ENCODE measurements around the gene FAM120B. TPM values are rescaled to one million over a fixed set of nuclear protein-coding genes. Genes with fewer than 3 reads are reported as not detected.

Gene FAM120B
- polyA plus RNA-seq, 1 experiment, result 8.8 TPM

DNA sequence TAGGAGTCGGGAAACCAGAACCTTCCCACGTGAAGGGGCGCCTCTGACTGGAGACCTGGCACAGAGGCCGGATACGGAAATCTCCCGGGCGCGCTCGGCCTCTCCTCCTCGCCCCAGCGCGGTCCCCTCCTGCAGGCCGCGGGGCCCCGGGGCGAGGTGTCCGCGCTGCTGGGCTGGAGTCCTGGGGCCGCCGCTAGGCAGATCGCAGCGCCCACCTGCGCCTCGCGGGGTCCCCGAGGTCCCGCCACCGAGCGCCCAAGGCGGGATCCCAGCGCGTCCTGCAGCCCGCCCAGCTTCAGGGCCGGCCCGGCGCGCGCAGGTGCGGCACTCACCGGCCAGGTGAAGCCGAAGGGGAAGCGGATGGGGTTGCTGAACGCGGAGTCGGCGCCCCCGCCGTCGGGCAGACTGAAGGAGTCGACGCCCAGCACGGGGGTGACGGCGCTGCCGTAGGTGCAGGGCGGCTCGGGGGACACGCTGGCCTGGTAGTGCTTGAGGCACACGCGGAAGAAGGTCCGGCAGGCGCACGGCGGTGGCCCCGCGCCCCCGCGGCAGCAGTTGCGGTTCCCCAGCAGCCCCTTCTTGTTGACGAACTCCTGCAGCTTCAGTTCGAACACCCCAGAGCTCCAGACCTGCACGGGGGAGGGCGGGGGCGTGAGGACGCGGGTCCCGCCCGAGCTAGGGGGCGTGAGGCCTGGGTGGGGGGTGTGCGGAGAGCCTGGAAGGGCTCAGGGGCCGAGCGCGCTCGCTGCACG is 17.2 kb upstream of the FAM120B start:
- TF ChIP-seq, protein P1, sequence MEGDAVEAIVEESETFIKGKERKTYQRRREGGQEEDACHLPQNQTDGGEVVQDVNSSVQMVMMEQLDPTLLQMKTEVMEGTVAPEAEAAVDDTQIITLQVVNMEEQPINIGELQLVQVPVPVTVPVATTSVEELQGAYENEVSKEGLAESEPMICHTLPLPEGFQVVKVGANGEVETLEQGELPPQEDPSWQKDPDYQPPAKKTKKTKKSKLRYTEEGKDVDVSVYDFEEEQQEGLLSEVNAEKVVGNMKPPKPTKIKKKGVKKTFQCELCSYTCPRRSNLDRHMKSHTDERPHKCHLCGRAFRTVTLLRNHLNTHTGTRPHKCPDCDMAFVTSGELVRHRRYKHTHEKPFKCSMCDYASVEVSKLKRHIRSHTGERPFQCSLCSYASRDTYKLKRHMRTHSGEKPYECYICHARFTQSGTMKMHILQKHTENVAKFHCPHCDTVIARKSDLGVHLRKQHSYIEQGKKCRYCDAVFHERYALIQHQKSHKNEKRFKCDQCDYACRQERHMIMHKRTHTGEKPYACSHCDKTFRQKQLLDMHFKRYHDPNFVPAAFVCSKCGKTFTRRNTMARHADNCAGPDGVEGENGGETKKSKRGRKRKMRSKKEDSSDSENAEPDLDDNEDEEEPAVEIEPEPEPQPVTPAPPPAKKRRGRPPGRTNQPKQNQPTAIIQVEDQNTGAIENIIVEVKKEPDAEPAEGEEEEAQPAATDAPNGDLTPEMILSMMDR (IDR thresholded peaks at IDR 0.05; ENCODE audit: insufficient read depth, low read depth, low read length), result no peak
- Histone ChIP-seq H3K36me3 (ENCODE audit: control insufficient read depth, insufficient read depth, low read length) (no peaks in the 10 kb centered on the region), H3K4me3 (ENCODE audit: low read depth, low read length) (peak overlapping the region; percentile 50), H3K27me3 (ENCODE audit: control insufficient read depth, insufficient read depth, low read length) (peaks cover 25% of the 10 kb centered on the region)
- ChIA-PET CTCF (interaction anchor here (1.7 kb wide), 1 partner anchor 19 kb away, joined by 4 read pairs; no protein-coding TSS in a partner anchor), POLR2A (no interaction called here)
- no peak for DNase-seq (ENCODE audit: low read depth)

DNA sequence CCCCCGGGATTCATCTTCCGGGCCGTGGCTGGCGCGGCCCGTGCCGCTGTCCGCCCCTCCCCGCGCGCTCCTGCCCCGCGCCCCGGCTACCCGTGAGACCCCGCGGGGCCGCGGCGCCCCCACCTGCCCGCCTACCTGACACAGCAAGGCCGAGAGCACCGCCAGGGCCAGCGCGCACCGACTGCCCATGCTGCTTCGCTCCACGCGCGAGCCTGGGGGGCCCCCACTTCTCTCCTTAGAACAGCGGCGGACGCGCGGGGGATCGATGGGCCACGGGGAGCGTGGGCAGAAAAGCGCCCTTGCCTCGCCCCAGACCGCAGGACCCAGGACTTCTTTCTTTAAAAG is 16.6 kb upstream of the FAM120B start:
- peak overlapping the region; percentile 50 for H3K4me3 ChIP-seq (ENCODE audit: low read depth, low read length)
- no peaks in the 10 kb centered on the region for H3K36me3 ChIP-seq (ENCODE audit: control insufficient read depth, insufficient read depth, low read length)
- TF ChIP-seq, protein P1 (IDR thresholded peaks at IDR 0.05; ENCODE audit: insufficient read depth, low read depth, low read length), result no peak
- DNase-seq (ENCODE audit: low read depth), result no peak
- peaks cover 27% of the 10 kb centered on the region for H3K27me3 ChIP-seq (ENCODE audit: control insufficient read depth, insufficient read depth, low read length)
- CTCF ChIA-PET, result interaction anchor here (1.7 kb wide), 1 partner anchor 19 kb away, joined by 4 read pairs; no protein-coding TSS in a partner anchor
- POLR2A ChIA-PET, result no interaction called here

DNA sequence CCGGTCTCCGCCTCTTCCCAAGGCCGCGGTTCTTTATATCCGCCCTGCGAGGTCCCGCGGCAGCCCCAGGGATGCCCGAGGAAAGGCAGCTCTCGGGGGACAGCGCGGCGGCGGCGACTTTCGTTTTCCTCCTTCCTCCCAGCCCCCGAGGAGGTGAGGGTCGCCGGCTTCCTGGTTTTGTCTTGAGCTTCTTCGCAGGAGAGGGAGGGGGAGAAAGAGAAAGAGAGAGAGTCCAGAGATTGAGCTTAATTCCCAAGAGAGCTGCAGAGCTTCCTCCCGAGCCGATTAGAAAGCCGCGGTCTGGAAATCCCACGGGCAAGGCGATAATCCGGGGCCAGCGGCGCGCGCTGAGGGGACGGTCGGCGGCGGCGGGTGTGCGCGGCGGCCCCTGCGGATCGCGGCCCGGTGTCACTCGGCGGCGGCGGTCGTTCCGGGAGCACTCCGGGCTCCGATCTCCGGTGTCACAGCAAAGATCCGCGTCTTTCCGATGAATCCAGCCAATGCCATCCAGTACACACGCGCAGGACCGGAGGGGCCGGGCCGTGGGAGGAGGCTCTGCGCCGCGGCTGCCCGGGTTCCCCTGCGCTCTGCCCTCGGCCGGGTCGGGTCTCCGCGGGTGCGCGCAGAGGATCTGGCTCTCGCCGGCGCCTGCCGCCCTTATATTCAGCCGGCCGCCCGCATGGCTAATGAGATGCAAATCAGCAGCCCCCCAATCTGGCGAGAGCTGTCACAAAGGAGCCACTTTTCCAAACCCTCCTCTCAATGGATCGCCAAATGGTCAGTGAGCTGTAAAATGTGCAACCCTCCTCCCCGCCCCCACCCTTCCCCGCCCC is 16.0 kb upstream of the FAM120B start, which contains the start of gene DLL1:
Gene DLL1 (minus strand): TSS at position 783 of the 833 bp plus-strand sequence. CDS start 939 bp downstream, outside the sequence.
- TF ChIP-seq, protein P1 (IDR thresholded peaks at IDR 0.05; ENCODE audit: insufficient read depth, low read depth, low read length), result no peak
- ChIA-PET POLR2A (no interaction called here), CTCF (interaction anchor here (1.7 kb wide), 1 partner anchor 18 kb away, joined by 4 read pairs; no protein-coding TSS in a partner anchor)
- H3K27me3 ChIP-seq (ENCODE audit: control insufficient read depth, insufficient read depth, low read length), result peaks cover 32% of the 10 kb centered on the region
- no peak for DNase-seq (ENCODE audit: low read depth)
- H3K36me3 ChIP-seq (ENCODE audit: control insufficient read depth, insufficient read depth, low read length), result no peaks in the 10 kb centered on the region
- H3K4me3 ChIP-seq (ENCODE audit: low read depth, low read length), result peak within 1 kb of the TSS; percentile 50

DNA sequence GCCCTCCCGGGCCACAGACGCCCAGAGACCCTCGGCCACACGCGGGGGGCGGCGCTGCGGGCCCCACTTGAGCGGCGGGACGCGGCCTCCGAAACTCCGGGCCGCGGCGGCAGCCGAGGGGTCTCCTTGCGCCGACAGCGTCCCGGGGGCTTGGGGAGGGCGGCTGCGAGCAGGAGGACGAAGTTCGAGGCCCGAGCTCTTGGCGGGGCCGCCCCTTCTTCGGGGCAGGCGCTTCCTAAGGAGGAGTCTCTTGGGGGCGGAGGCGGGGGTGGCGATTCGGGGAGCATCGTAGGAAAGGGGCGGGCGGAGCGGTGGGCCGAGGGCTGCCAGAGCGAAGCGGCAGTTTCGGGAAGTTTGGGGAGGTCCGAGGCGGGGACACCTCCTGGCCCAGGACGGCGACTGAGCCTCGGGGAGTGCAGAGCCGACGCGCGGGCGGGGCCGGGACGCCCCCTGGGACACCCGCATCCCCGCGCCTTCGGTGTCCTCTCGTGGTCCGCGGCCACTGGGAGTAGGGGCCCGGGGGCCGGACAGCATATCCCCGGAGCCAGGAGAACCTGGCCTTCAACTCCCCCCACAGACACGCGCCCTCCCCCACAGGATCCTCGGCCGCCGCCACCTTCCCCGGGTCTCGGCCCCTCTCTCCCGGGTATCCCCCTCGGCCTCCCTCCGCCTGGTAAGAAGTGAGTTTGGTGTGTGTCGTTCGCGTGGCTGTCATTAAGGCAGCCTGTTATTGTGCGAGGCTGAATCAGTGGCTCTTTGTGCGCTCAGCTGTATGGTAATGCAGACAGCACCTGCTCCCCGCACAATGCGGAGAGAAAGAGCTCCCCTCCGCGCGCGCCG is 15.1 kb upstream of the FAM120B start:
- DNase-seq (ENCODE audit: low read depth), result no peak
- peaks cover 37% of the 10 kb centered on the region for H3K27me3 ChIP-seq (ENCODE audit: control insufficient read depth, insufficient read depth, low read length)
- POLR2A ChIA-PET, result no interaction called here

More for the DNA sequence above, 15.1 kb upstream of the FAM120B start:
- no peaks in the 10 kb centered on the region for H3K36me3 ChIP-seq (ENCODE audit: control insufficient read depth, insufficient read depth, low read length)
- peak overlapping the region; percentile 35 for H3K4me3 ChIP-seq (ENCODE audit: low read depth, low read length)
- CTCF ChIA-PET, result interaction anchor here (0.9 to 1.7 kb wide), 3 partner anchors 11 to 460 kb away, joined by 3 to 4 read pairs (median 4); no protein-coding TSS in a partner anchor
- TF ChIP-seq, protein P1 (IDR thresholded peaks at IDR 0.05; ENCODE audit: insufficient read depth, low read depth, low read length), result no peak
